ENCODE measurements around the gene ZNF692. TPM values are rescaled to one million over a fixed set of nuclear protein-coding genes. Genes with fewer than 3 reads are reported as not detected.
A peak's percentile ranks its signal among the peaks of the same experiment; 100 is the strongest.

Gene ZNF692
- total RNA-seq, 1 donor from 2014 or later, result 60.2 TPM

- Mint-ChIP-seq H3K4me1 (ENCODE audit: low read depth, unreplicated experiment) (no peaks in the 10 kb centered on the region), H3K4me3 (ENCODE audit: unreplicated experiment) (peak overlapping the region; percentile 98), H3K9me3 (ENCODE audit: unreplicated experiment) (peaks cover 22% of the 10 kb centered on the region), H3K27me3 (ENCODE audit: unreplicated experiment) (peaks cover 24% of the 10 kb centered on the region), H3K36me3 (ENCODE audit: unreplicated experiment) (no peaks in the 10 kb centered on the region), H3K27ac (ENCODE audit: unreplicated experiment) (peak overlapping the region; percentile 96)
- no peak for TF ChIP-seq CTCF (IDR thresholded peaks at IDR 0.05; ENCODE audit: partially characterized antibody, unreplicated experiment)
- DNase-seq, result peak; percentile 79
Measured at GRCh38 chr1:248873993-248874533, 15.2 kb upstream of the ZNF692 start.

- Mint-ChIP-seq H3K4me1 (ENCODE audit: low read depth, unreplicated experiment) (no peaks in the 10 kb centered on the region), H3K4me3 (ENCODE audit: unreplicated experiment) (peak overlapping the region; percentile 98), H3K36me3 (ENCODE audit: unreplicated experiment) (no peaks in the 10 kb centered on the region), H3K27ac (ENCODE audit: unreplicated experiment) (peak overlapping the region; percentile 96), H3K27me3 (ENCODE audit: unreplicated experiment) (peaks cover 24% of the 10 kb centered on the region), H3K9me3 (ENCODE audit: unreplicated experiment) (peaks cover 22% of the 10 kb centered on the region)
- peak; percentile 96 for DNase-seq
- no peak for TF ChIP-seq CTCF (IDR thresholded peaks at IDR 0.05; ENCODE audit: partially characterized antibody, unreplicated experiment)
Measured at GRCh38 chr1:248873409-248873992, 14.6 kb upstream of the ZNF692 start.

- H3K9me3 Mint-ChIP-seq (ENCODE audit: unreplicated experiment), result peaks cover 22% of the 10 kb centered on the region
- H3K27ac Mint-ChIP-seq (ENCODE audit: unreplicated experiment), result peak overlapping the region; percentile 96
- H3K4me1 Mint-ChIP-seq (ENCODE audit: low read depth, unreplicated experiment), result no peaks in the 10 kb centered on the region
- no peak for TF ChIP-seq CTCF (IDR thresholded peaks at IDR 0.05; ENCODE audit: partially characterized antibody, unreplicated experiment)
- H3K27me3 Mint-ChIP-seq (ENCODE audit: unreplicated experiment), result peaks cover 24% of the 10 kb centered on the region
- H3K4me3 Mint-ChIP-seq (ENCODE audit: unreplicated experiment), result peak overlapping the region; percentile 98
- peak; percentile 70 for DNase-seq
- no peaks in the 10 kb centered on the region for H3K36me3 Mint-ChIP-seq (ENCODE audit: unreplicated experiment)
Measured at GRCh38 chr1:248872752-248873408, 14.0 kb upstream of the ZNF692 start.

- Mint-ChIP-seq H3K9me3 (ENCODE audit: unreplicated experiment) (peaks cover 22% of the 10 kb centered on the region), H3K4me1 (ENCODE audit: low read depth, unreplicated experiment) (no peaks in the 10 kb centered on the region), H3K27ac (ENCODE audit: unreplicated experiment) (no peak overlapping the region)
Measured at GRCh38 chr1:248871837-248872401, 13.0 kb upstream of the ZNF692 start.

More at GRCh38 chr1:248871837-248872401, 13.0 kb upstream of the ZNF692 start:
- H3K36me3 Mint-ChIP-seq (ENCODE audit: unreplicated experiment), result no peaks in the 10 kb centered on the region
- no peak for TF ChIP-seq CTCF (IDR thresholded peaks at IDR 0.05; ENCODE audit: partially characterized antibody, unreplicated experiment)
- no peak for DNase-seq
- peaks cover 24% of the 10 kb centered on the region for H3K27me3 Mint-ChIP-seq (ENCODE audit: unreplicated experiment)
- H3K4me3 Mint-ChIP-seq (ENCODE audit: unreplicated experiment), result peak overlapping the region; percentile 58

Measured in glutamatergic neuron (in vitro differentiated cells).